Fibroblast of villous mesenchyme (primary cell): ENCODE results near the gene TNFAIP1. TPM values are rescaled to one million over a fixed set of nuclear protein-coding genes. Genes with fewer than 3 reads are reported as not detected.

ENCODE experiments used
- total RNA-seq: library from RNA; depleted of rRNA; stranded (reverse); fragments of >200 nt; gene quantifications from 2 replicates; pipeline ENCODE4 v1.2.3, GENCODE V29; 2012

Gene TNFAIP1
- total RNA-seq, 1 donor, result 50.1 TPM

Other genes starting within 250 kb of the TNFAIP1 start
- 22.9 and 47.1 TPM in 2 replicates for gene TMEM97, start 16.6 kb upstream of the TNFAIP1 start, total RNA-seq
- gene IFT20, start 289 bp upstream of the TNFAIP1 start, total RNA-seq, result 46.7 and 51.4 TPM in 2 replicates
- gene POLDIP2, start 21.8 kb downstream of the TNFAIP1 start, total RNA-seq, result 85.5 and 88.9 TPM in 2 replicates
- not detected in 2 replicates for gene SEBOX, start 29.4 kb downstream of the TNFAIP1 start, total RNA-seq
- 5.2 and 10.0 TPM in 2 replicates for gene VTN, start 34.5 kb downstream of the TNFAIP1 start, total RNA-seq
- 12.9 and 16.4 TPM in 2 replicates for gene SARM1, start 35.9 kb downstream of the TNFAIP1 start, total RNA-seq
- gene SLC46A1, start 70.5 kb downstream of the TNFAIP1 start, total RNA-seq, result 8.4 and 9.5 TPM in 2 replicates
- gene SLC13A2, start 137.9 kb downstream of the TNFAIP1 start, total RNA-seq, result not detected in 2 replicates
- not detected in 2 replicates for gene FOXN1, start 170.6 kb downstream of the TNFAIP1 start, total RNA-seq
- 19.6 and 21.6 TPM in 2 replicates for gene UNC119, start 216.9 kb downstream of the TNFAIP1 start, total RNA-seq
- 48.3 and 52.7 TPM in 2 replicates for gene PIGS, start 235.8 kb downstream of the TNFAIP1 start, total RNA-seq
- 28.9 and 41.6 TPM in 2 replicates for gene ALDOC, start 241.1 kb downstream of the TNFAIP1 start, total RNA-seq